Osteoblast (primary cell): Measurements from ENCODE around the gene RPL7A. TPM values are rescaled to one million over a fixed set of nuclear protein-coding genes. Genes with fewer than 3 reads are reported as not detected.

ENCODE experiments used
- DNase-seq: peaks from one replicate; pipeline ENCODE4 v3.0.0; 2011; ENCODE audit warnings: low spot score, mixed read lengths; ENCODE audit not compliant: insufficient read length; ENCODE audit errors: missing footprints
- H2AFZ ChIP-seq: 2 replicates; pipeline ENCODE4 v1.6.0; 2011; ENCODE audit warnings: mild to moderate bottlenecking, low read length
- H3K27ac ChIP-seq: 2 replicates; pipeline ENCODE4 v1.5.1; 2011; ENCODE audit warnings: mild to moderate bottlenecking, low read depth, low read length, moderate library complexity
- H3K27me3 ChIP-seq: 2 replicates; pipeline ENCODE4 v1.6.0; 2012; ENCODE audit warnings: mild to moderate bottlenecking, control low read depth, inconsistent platforms, low read length, moderate library complexity; ENCODE audit not compliant: insufficient read depth
- H3K36me3 ChIP-seq: 2 replicates; pipeline ENCODE4 v1.5.1; 2011; ENCODE audit warnings: mild to moderate bottlenecking, low read length, control low read depth, moderate library complexity; ENCODE audit not compliant: insufficient read depth
- H3K4me1 ChIP-seq: 2 replicates; pipeline ENCODE4 v1.5.1; 2011; ENCODE audit warnings: mild to moderate bottlenecking, low read length, control low read depth, moderate library complexity; ENCODE audit not compliant: insufficient read depth
- H3K4me2 ChIP-seq: 2 replicates; pipeline ENCODE4 v1.6.0; 2011; ENCODE audit warnings: mild to moderate bottlenecking, low read length; ENCODE audit not compliant: insufficient read depth
- H3K4me3 ChIP-seq: fragments of 200-600 bp; sonication (generic); 3 replicates; pipeline ENCODE4 v1.5.1; 2012; ENCODE audit warnings: mild to moderate bottlenecking, low read length, inconsistent platforms; ENCODE audit not compliant: insufficient read depth
- H3K79me2 ChIP-seq: 2 replicates; pipeline ENCODE4 v1.6.0; 2012; ENCODE audit warnings: mild to moderate bottlenecking, low read length, control low read depth, inconsistent platforms; ENCODE audit not compliant: insufficient read depth
- H3K9me3 ChIP-seq: 2 replicates; pipeline ENCODE4 v1.5.1; 2011; ENCODE audit warnings: low read depth, low read length, control low read depth
- H4K20me1 ChIP-seq: 2 replicates; pipeline ENCODE4 v1.6.0; 2012; ENCODE audit warnings: mild to moderate bottlenecking, low read length, control low read depth; ENCODE audit not compliant: insufficient read depth
- CTCF ChIP-seq: IDR thresholded peaks from 2 replicates; pipeline ENCODE4 v1.5.1; 2011; ENCODE audit warnings: mild to moderate bottlenecking, low read depth, low read length, moderate library complexity; ENCODE audit errors: extremely low read depth
- total RNA-seq: library from RNA; depleted of rRNA; stranded (reverse); fragments of >200 nt; gene quantifications from 2 replicates; pipeline ENCODE4 v1.2.3, GENCODE V29; 2012

RPL7A gene
- total RNA-seq, 1 donor, result 1,763 TPM

GRCh38 chr9:133369933-133370332 lies 21.9 kb downstream of the RPL7A start:
- Histone ChIP-seq H3K4me1 (peaks cover 62% of the 10 kb centered on the region), H3K9me3 (no peaks in the 10 kb centered on the region), H3K27me3 (no peaks in the 10 kb centered on the region), H2AFZ (no peak overlapping the region), H3K4me2 (no peak overlapping the region), H3K27ac (peak overlapping the region; percentile 81), H3K79me2 (peaks cover 100% of the 10 kb centered on the region), H3K4me3 (no peak overlapping the region), H4K20me1 (peaks cover 96% of the 10 kb centered on the region), H3K36me3 (peaks cover 68% of the 10 kb centered on the region)
- no peak for DNase-seq
- TF ChIP-seq CTCF, result no peak

GRCh38 chr9:133370685-133371084 lies 22.7 kb downstream of the RPL7A start:
- Histone ChIP-seq H2AFZ (no peak overlapping the region), H3K36me3 (peaks cover 60% of the 10 kb centered on the region), H3K27me3 (no peaks in the 10 kb centered on the region), H4K20me1 (peaks cover 91% of the 10 kb centered on the region), H3K9me3 (no peaks in the 10 kb centered on the region), H3K4me2 (peak overlapping the region; percentile 76), H3K4me1 (peaks cover 62% of the 10 kb centered on the region), H3K79me2 (peaks cover 100% of the 10 kb centered on the region), H3K27ac (peak overlapping the region; percentile 81), H3K4me3 (no peak overlapping the region)
- no peak for TF ChIP-seq CTCF
- DNase-seq, result peak; percentile 4

DNA sequence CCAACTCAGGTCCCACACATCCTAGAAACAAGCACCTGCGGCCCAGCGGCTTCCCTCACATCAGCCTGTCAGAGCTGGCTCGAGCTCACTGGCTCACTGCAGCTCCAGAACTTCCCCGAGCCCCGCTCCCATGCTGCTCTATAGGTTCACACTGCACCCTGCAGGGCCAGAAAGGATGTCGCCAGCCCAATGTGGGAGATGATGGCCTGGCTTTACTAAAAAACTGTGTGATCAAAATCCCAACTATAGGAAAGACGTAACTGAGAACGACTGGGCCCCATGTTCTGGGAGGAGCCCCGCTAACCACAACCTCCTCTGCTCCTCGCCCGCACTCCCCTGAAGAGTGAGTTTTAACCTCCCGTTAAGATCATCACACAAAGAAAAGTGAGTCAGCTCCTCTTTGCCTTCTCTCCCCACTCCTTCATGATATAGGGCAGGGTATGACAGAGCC lies 23.3 kb downstream of the RPL7A start:
- Histone ChIP-seq H3K9me3 (no peaks in the 10 kb centered on the region), H2AFZ (no peak overlapping the region), H3K4me1 (peaks cover 62% of the 10 kb centered on the region), H3K4me3 (peak overlapping the region; percentile 35), H3K27ac (peak overlapping the region; percentile 81), H4K20me1 (peaks cover 86% of the 10 kb centered on the region), H3K4me2 (peak overlapping the region; percentile 76), H3K79me2 (peaks cover 96% of the 10 kb centered on the region), H3K36me3 (peaks cover 54% of the 10 kb centered on the region), H3K27me3 (no peaks in the 10 kb centered on the region)
- peak; percentile 13 for TF ChIP-seq CTCF
- peak; percentile 95 for DNase-seq

DNA sequence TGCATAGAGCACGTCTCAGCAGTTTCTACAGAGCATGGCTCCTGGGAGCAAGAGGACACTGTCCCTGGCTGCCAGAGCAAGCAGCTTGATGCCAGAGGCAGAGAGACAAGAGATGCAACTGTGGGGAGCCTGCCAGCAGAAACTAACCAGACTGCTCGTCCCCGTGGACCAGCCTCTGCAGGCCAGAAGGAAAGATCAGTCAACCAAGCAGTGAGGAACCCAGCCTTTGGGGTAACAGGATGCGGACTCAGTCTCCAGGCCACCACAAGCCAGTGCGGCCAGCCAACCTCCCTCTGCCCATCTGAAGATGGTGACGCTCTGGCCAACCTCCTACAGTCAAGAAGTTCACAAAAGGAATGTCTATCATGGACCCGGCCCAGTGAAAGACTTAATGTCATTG lies 24.1 kb downstream of the RPL7A start:
- peaks cover 70% of the 10 kb centered on the region for H3K4me1 ChIP-seq
- no peak overlapping the region for H2AFZ ChIP-seq
- H3K36me3 ChIP-seq, result peaks cover 46% of the 10 kb centered on the region
- H3K4me3 ChIP-seq, result peak overlapping the region; percentile 35
- H3K79me2 ChIP-seq, result peaks cover 87% of the 10 kb centered on the region
- no peaks in the 10 kb centered on the region for H3K27me3 ChIP-seq
- DNase-seq, result peak; percentile 74
- peak overlapping the region; percentile 81 for H3K27ac ChIP-seq
- no peaks in the 10 kb centered on the region for H3K9me3 ChIP-seq
- peaks cover 77% of the 10 kb centered on the region for H4K20me1 ChIP-seq
- H3K4me2 ChIP-seq, result peak overlapping the region; percentile 76
- TF ChIP-seq CTCF, result no peak
